Measurements from ENCODE around the gene LRRN1. TPM values are rescaled to one million over a fixed set of nuclear protein-coding genes. Genes with fewer than 3 reads are reported as not detected.

The LRRN1 gene
- total RNA-seq, 1 experiment from 2014 or later: 0.13 TPM

GRCh38 chr3:3815206-3815605 lies 16.0 kb downstream of the LRRN1 start:
- intact Hi-C loops (cut with micrococcal nuclease; ENCODE audit: unreplicated experiment): no loop called here

GRCh38 chr3:3816034-3816433 lies 16.8 kb downstream of the LRRN1 start:
- BruUV-seq (replicated peaks): no TSS peak
- TF ChIP-seq SIN3A (IDR thresholded peaks at IDR 0.05; ENCODE audit: borderline replicate concordance, insufficient read depth, low read depth, low read length): no peak
- no peak for TF ChIP-seq POLR2AphosphoS5 (IDR thresholded peaks at IDR 0.05; ENCODE audit: low read depth, low read length)
- TF ChIP-seq, protein P1, sequence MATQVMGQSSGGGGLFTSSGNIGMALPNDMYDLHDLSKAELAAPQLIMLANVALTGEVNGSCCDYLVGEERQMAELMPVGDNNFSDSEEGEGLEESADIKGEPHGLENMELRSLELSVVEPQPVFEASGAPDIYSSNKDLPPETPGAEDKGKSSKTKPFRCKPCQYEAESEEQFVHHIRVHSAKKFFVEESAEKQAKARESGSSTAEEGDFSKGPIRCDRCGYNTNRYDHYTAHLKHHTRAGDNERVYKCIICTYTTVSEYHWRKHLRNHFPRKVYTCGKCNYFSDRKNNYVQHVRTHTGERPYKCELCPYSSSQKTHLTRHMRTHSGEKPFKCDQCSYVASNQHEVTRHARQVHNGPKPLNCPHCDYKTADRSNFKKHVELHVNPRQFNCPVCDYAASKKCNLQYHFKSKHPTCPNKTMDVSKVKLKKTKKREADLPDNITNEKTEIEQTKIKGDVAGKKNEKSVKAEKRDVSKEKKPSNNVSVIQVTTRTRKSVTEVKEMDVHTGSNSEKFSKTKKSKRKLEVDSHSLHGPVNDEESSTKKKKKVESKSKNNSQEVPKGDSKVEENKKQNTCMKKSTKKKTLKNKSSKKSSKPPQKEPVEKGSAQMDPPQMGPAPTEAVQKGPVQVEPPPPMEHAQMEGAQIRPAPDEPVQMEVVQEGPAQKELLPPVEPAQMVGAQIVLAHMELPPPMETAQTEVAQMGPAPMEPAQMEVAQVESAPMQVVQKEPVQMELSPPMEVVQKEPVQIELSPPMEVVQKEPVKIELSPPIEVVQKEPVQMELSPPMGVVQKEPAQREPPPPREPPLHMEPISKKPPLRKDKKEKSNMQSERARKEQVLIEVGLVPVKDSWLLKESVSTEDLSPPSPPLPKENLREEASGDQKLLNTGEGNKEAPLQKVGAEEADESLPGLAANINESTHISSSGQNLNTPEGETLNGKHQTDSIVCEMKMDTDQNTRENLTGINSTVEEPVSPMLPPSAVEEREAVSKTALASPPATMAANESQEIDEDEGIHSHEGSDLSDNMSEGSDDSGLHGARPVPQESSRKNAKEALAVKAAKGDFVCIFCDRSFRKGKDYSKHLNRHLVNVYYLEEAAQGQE (IDR thresholded peaks at IDR 0.05; ENCODE audit: insufficient read depth in 1 of 2, low read depth in 2 of 2, low read length in 1 of 2): no peak
- no peak for TF ChIP-seq CTCF (IDR thresholded peaks at IDR 0.05)
- no peak for TF ChIP-seq TCF7L2 (IDR thresholded peaks at IDR 0.05; ENCODE audit: low read depth, low read length)
- POLR2A ChIA-PET: no interaction called here
- no peak for DNase-seq (ENCODE audit: low read depth, low spot score)
- Histone ChIP-seq H3K27me3 (ENCODE audit: control insufficient read depth, insufficient read depth, low read length) (no peaks in the 10 kb centered on the region), H3K9me3 (ENCODE audit: control insufficient read depth, insufficient read depth, low read depth, low read length) (no peaks in the 10 kb centered on the region), H3K4me1 (ENCODE audit: control insufficient read depth, insufficient read depth, low read length) (no peaks in the 10 kb centered on the region), H3K27ac (ENCODE audit: low read length) (no peak overlapping the region), H3K4me3 (ENCODE audit: low read depth in 2 of 2, low read length in 2 of 2) (no peak overlapping the region), H3K36me3 (ENCODE audit: control insufficient read depth, insufficient read depth, low read length) (no peaks in the 10 kb centered on the region)
- no peak for ATAC-seq
- intact Hi-C loops (cut with micrococcal nuclease; ENCODE audit: unreplicated experiment) (no loop called here), in situ Hi-C loops (cut with HindIII; ENCODE audit: low pct_unique_long_range_greater_than_20kb, low sequenced_read_pairs) (no loop called here)
- CTCF ChIA-PET: no interaction called here

More at GRCh38 chr3:3815206-3815605, 16.0 kb downstream of the LRRN1 start:
- no TSS peak for BruUV-seq (replicated peaks)
- Histone ChIP-seq H3K9me3 (ENCODE audit: control insufficient read depth, insufficient read depth, low read depth, low read length) (no peaks in the 10 kb centered on the region), H3K4me1 (ENCODE audit: control insufficient read depth, insufficient read depth, low read length) (no peaks in the 10 kb centered on the region), H3K27me3 (ENCODE audit: control insufficient read depth, insufficient read depth, low read length) (no peaks in the 10 kb centered on the region), H3K36me3 (ENCODE audit: control insufficient read depth, insufficient read depth, low read length) (no peaks in the 10 kb centered on the region), H3K27ac (ENCODE audit: low read length) (no peak overlapping the region), H3K4me3 (ENCODE audit: low read depth in 2 of 2, low read length in 2 of 2) (no peak overlapping the region)
- DNase-seq (ENCODE audit: low read depth, low spot score) (no peak), ATAC-seq (no peak)
- TF ChIP-seq SIN3A (IDR thresholded peaks at IDR 0.05; ENCODE audit: borderline replicate concordance, insufficient read depth, low read depth, low read length) (no peak), CTCF (IDR thresholded peaks at IDR 0.05) (no peak), TCF7L2 (IDR thresholded peaks at IDR 0.05; ENCODE audit: low read depth, low read length) (no peak), POLR2AphosphoS5 (IDR thresholded peaks at IDR 0.05; ENCODE audit: low read depth, low read length) (no peak)
- TF ChIP-seq, protein P1 (IDR thresholded peaks at IDR 0.05; ENCODE audit: insufficient read depth in 1 of 2, low read depth in 2 of 2, low read length in 1 of 2): no peak
- POLR2A ChIA-PET: no interaction called here
- CTCF ChIA-PET: no interaction called here
- in situ Hi-C loops (cut with HindIII; ENCODE audit: low pct_unique_long_range_greater_than_20kb, low sequenced_read_pairs): no loop called here

Measured in Panc1 (cell line).